T-helper 2 cell treated with Interferon-gamma antibody and Interleukin-4, amounts not matched to agents 5 μg/mL and 100 μg/mL, for 36 hours (primary cell): ENCODE data around the gene RRAS2.
A peak's percentile ranks its signal among the peaks of the same experiment; 100 is the strongest.

Experiments used
- DNase-seq: peaks from one replicate; pipeline ENCODE4 v3.0.0; 2021; ENCODE audit warnings: low spot score
- H3K27ac Mint-ChIP-seq: one replicate; pipeline ENCODE4 v1.8.0; 2021; ENCODE audit warnings: mild to moderate bottlenecking, mixed read lengths
- H3K27me3 Mint-ChIP-seq: one replicate; pipeline ENCODE4 v1.8.0; 2021; ENCODE audit warnings: low read depth, mixed read lengths
- H3K36me3 Mint-ChIP-seq: one replicate; pipeline ENCODE4 v1.8.0; 2021; ENCODE audit warnings: low read depth, mixed read lengths
- H3K4me1 Mint-ChIP-seq: one replicate; pipeline ENCODE4 v1.8.0; 2021; ENCODE audit warnings: low read depth, mixed read lengths
- H3K4me3 Mint-ChIP-seq: one replicate; pipeline ENCODE4 v1.8.0; 2022; ENCODE audit warnings: mild to moderate bottlenecking, moderate library complexity, mixed read lengths
- H3K9me3 Mint-ChIP-seq: one replicate; pipeline ENCODE4 v1.8.0; 2021; ENCODE audit warnings: mixed read lengths

Gene RRAS2

GRCh38 chr11:14318581-14318981 lies 40.4 kb downstream of the RRAS2 start:
- DNase-seq = no peak
- Mint-ChIP-seq H3K27ac (no peak overlapping the region), H3K4me1 (peaks cover 39% of the 10 kb centered on the region), H3K4me3 (no peak overlapping the region), H3K9me3 (no peaks in the 10 kb centered on the region), H3K36me3 (peaks cover 13% of the 10 kb centered on the region), H3K27me3 (no peaks in the 10 kb centered on the region)

GRCh38 chr11:14317659-14318325 lies 41.2 kb downstream of the RRAS2 start:
- Mint-ChIP-seq H3K27ac (peak overlapping the region; percentile 2), H3K27me3 (no peaks in the 10 kb centered on the region), H3K36me3 (peaks cover 11% of the 10 kb centered on the region), H3K4me3 (no peak overlapping the region), H3K4me1 (peaks cover 44% of the 10 kb centered on the region), H3K9me3 (no peaks in the 10 kb centered on the region)
- DNase-seq = no peak

GRCh38 chr11:14315130-14315529 lies 43.9 kb downstream of the RRAS2 start:
- H3K27ac Mint-ChIP-seq = no peak overlapping the region
- peaks cover 33% of the 10 kb centered on the region for H3K4me1 Mint-ChIP-seq

GRCh38 chr11:14314127-14314526 lies 44.9 kb downstream of the RRAS2 start:
- Mint-ChIP-seq H3K36me3 (peaks cover 9% of the 10 kb centered on the region), H3K27me3 (no peaks in the 10 kb centered on the region), H3K9me3 (no peaks in the 10 kb centered on the region), H3K27ac (no peak overlapping the region), H3K4me3 (no peak overlapping the region), H3K4me1 (peaks cover 26% of the 10 kb centered on the region)
- DNase-seq = no peak

More at GRCh38 chr11:14315130-14315529, 43.9 kb downstream of the RRAS2 start:
- Mint-ChIP-seq H3K4me3 (no peak overlapping the region), H3K27me3 (no peaks in the 10 kb centered on the region), H3K9me3 (no peaks in the 10 kb centered on the region), H3K36me3 (peaks cover 9% of the 10 kb centered on the region)
- DNase-seq = no peak

GRCh38 chr11:14312736-14313438 lies 46.1 kb downstream of the RRAS2 start:
- Mint-ChIP-seq H3K36me3 (peaks cover 9% of the 10 kb centered on the region), H3K27me3 (no peaks in the 10 kb centered on the region), H3K4me3 (no peak overlapping the region), H3K4me1 (peaks cover 24% of the 10 kb centered on the region), H3K9me3 (no peaks in the 10 kb centered on the region), H3K27ac (no peak overlapping the region)
- DNase-seq = no peak

- Mint-ChIP-seq H3K4me3 (no peak overlapping the region), H3K27me3 (no peaks in the 10 kb centered on the region), H3K4me1 (peaks cover 16% of the 10 kb centered on the region), H3K27ac (no peak overlapping the region), H3K36me3 (no peaks in the 10 kb centered on the region), H3K9me3 (no peaks in the 10 kb centered on the region)
- no peak for DNase-seq
These were observed 48.3 kb downstream of the RRAS2 start for GRCh38 chr11:14310679-14311078.

- Mint-ChIP-seq H3K9me3 (no peaks in the 10 kb centered on the region), H3K4me1 (peaks cover 13% of the 10 kb centered on the region), H3K27me3 (no peaks in the 10 kb centered on the region), H3K36me3 (no peaks in the 10 kb centered on the region), H3K4me3 (no peak overlapping the region), H3K27ac (no peak overlapping the region)
- DNase-seq = no peak
These were observed 49.4 kb downstream of the RRAS2 start for GRCh38 chr11:14309425-14310192.

GRCh38 chr11:14308897-14309387 lies 50.0 kb downstream of the RRAS2 start:
- no peaks in the 10 kb centered on the region for H3K36me3 Mint-ChIP-seq
- no peaks in the 10 kb centered on the region for H3K27me3 Mint-ChIP-seq
- H3K4me3 Mint-ChIP-seq = no peak overlapping the region
- no peak overlapping the region for H3K27ac Mint-ChIP-seq
- peaks cover 13% of the 10 kb centered on the region for H3K4me1 Mint-ChIP-seq
- no peaks in the 10 kb centered on the region for H3K9me3 Mint-ChIP-seq
- no peak for DNase-seq

GRCh38 chr11:14308114-14308896 lies 50.7 kb downstream of the RRAS2 start:
- DNase-seq = no peak
- H3K4me3 Mint-ChIP-seq = no peak overlapping the region
- no peaks in the 10 kb centered on the region for H3K27me3 Mint-ChIP-seq
- no peaks in the 10 kb centered on the region for H3K9me3 Mint-ChIP-seq
- H3K36me3 Mint-ChIP-seq = no peaks in the 10 kb centered on the region
- H3K27ac Mint-ChIP-seq = no peak overlapping the region
- peaks cover 10% of the 10 kb centered on the region for H3K4me1 Mint-ChIP-seq

GRCh38 chr11:14306481-14306880 lies 52.5 kb downstream of the RRAS2 start:
- H3K9me3 Mint-ChIP-seq = no peaks in the 10 kb centered on the region
- H3K36me3 Mint-ChIP-seq = no peaks in the 10 kb centered on the region
- H3K27me3 Mint-ChIP-seq = no peaks in the 10 kb centered on the region
- peaks cover 3% of the 10 kb centered on the region for H3K4me1 Mint-ChIP-seq
- no peak overlapping the region for H3K27ac Mint-ChIP-seq
- no peak for DNase-seq
- no peak overlapping the region for H3K4me3 Mint-ChIP-seq

- no peaks in the 10 kb centered on the region for H3K9me3 Mint-ChIP-seq
- H3K36me3 Mint-ChIP-seq = no peaks in the 10 kb centered on the region
- no peak overlapping the region for H3K4me3 Mint-ChIP-seq
- no peak overlapping the region for H3K27ac Mint-ChIP-seq
- peaks cover 3% of the 10 kb centered on the region for H3K4me1 Mint-ChIP-seq
- no peak for DNase-seq
- no peaks in the 10 kb centered on the region for H3K27me3 Mint-ChIP-seq
These were observed 53.3 kb downstream of the RRAS2 start for GRCh38 chr11:14305649-14306048.

GRCh38 chr11:14304601-14305000 lies 54.4 kb downstream of the RRAS2 start:
- Mint-ChIP-seq H3K27ac (no peak overlapping the region), H3K9me3 (no peaks in the 10 kb centered on the region), H3K4me3 (no peak overlapping the region), H3K36me3 (no peaks in the 10 kb centered on the region), H3K27me3 (no peaks in the 10 kb centered on the region), H3K4me1 (peaks cover 3% of the 10 kb centered on the region)
- DNase-seq = no peak

- H3K9me3 Mint-ChIP-seq = no peaks in the 10 kb centered on the region
- H3K36me3 Mint-ChIP-seq = peaks cover 2% of the 10 kb centered on the region
- H3K4me3 Mint-ChIP-seq = no peak overlapping the region
- H3K27me3 Mint-ChIP-seq = no peaks in the 10 kb centered on the region
- DNase-seq = peak; percentile 29
- peaks cover 5% of the 10 kb centered on the region for H3K4me1 Mint-ChIP-seq
- H3K27ac Mint-ChIP-seq = no peak overlapping the region
These were observed 58.2 kb downstream of the RRAS2 start for GRCh38 chr11:14300661-14301304.
